Adrenal gland (tissue), 12 donors: ENCODE measurements around the gene CLTC. TPM values are rescaled to one million over a fixed set of nuclear protein-coding genes. Genes with fewer than 3 reads are reported as not detected.

Experiments
- DNase-seq, 7 donors: peaks; one replicate each; pipeline ENCODE4 v3.0.0-alpha.2; 2019 to 2020
- H3K27ac ChIP-seq, 5 donors: fragments of 200-600 bp; sonication (generic) in 4 of 5; 1 replicate in 3 of 5; 2 replicates in 2 of 5; pipeline versions ENCODE4 v1.5.1 to v1.8.0; 2016 to 2020; ENCODE audit warnings: mild to moderate bottlenecking in 1 of 5
- H3K27me3 ChIP-seq: fragments of 200-600 bp; 2 replicates; pipeline ENCODE4 v1.8.0; 2021
- H3K36me3 ChIP-seq, 2 donors: fragments of 200-600 bp; replicated peaks in 1 of 2; 1 replicate in 1 of 2; 2 replicates in 1 of 2; pipeline versions ENCODE4 v1.5.1 to v1.8.0; 2018 to 2022
- H3K4me1 ChIP-seq, 2 donors: fragments of 200-600 bp; replicated peaks in 1 of 2; 1 replicate in 1 of 2; 2 replicates in 1 of 2; pipeline versions ENCODE4 v1.5.1 to v1.8.0; 2018 to 2021
- H3K4me3 ChIP-seq, 4 donors: fragments of 200-600 bp; sonication (generic) in 3 of 4; one replicate each; pipeline ENCODE4 v1.5.1; 2016 to 2018
- H3K9me3 ChIP-seq, 3 donors: fragments of 200-600 bp; sonication (generic) in 1 of 3; replicated peaks in 1 of 3; 1 replicate in 2 of 3; 2 replicates in 1 of 3; pipeline versions ENCODE4 v1.5.1 to v1.8.0; 2016 to 2021
- CTCF ChIP-seq, 6 experiments: fragments of 450-650 bp in 4 of 6; fragments of 200-600 bp in 2 of 6; sonication (generic) in 1 of 6; IDR thresholded peaks; 1 replicate in 5 of 6; 2 replicates in 1 of 6; pipeline versions ENCODE4 v1.5.1 to v1.8.0; 2016 to 2021; ENCODE audit warnings: antibody characterized with exemption in 6 of 6, mild to moderate bottlenecking in 2 of 6, moderate library complexity in 1 of 6
- POLR2A ChIP-seq, 2 donors: fragments of 450-650 bp; IDR thresholded peaks; one replicate each; pipeline ENCODE4 v1.6.1; 2017; ENCODE audit warnings: antibody characterized with exemption in 2 of 2, mild to moderate bottlenecking in 2 of 2, moderate library complexity in 1 of 2
- WGBS, 4 donors: extraction: QIAGEN DNeasy Blood & Tissue Kit in 2 of 4; methylation state at CpG; one replicate each; pipeline versions ENCODE4 v1.1.5 to v1.1.7; 2013 to 2017; 5-methylcytosine and 5-hydroxymethylcytosine counted together
- intact Hi-C, 2 donors: fragments of 100-400 bp; cut with DNase I; formaldehyde crosslinking; loops; one replicate each; pipeline versions ENCODE4 v1.14.1 to v1.15.0; 2022 to 2023
- polyA plus RNA-seq, 3 donors: library from polyadenylated mRNA; stranded (reverse); fragments of 200-250 nt in 2 of 3; fragments of 350-450 nt in 1 of 3; fragmentation: Illumina TruSeq in 1 of 3; extraction: RNeasy Lipid Tissue Mini Kit (QIAGEN cat#74804) in 1 of 3; gene quantifications; one replicate each; pipeline ENCODE4 v1.2.3, GENCODE V29; 2013 to 2014
- total RNA-seq, 9 donors: library from RNA; depleted of rRNA in 4 of 9; stranded (reverse); fragments of >200 nt in 4 of 9; fragments of 120-200 nt in 1 of 9; fragmentation: NEBNext Ultra II Directional in 1 of 9; extraction: Animal tissue kit (Norgen Biotek cat#: 25700) in 1 of 9; gene quantifications; one replicate each; pipeline versions ENCODE4 v1.1.0 to v1.2.4, GENCODE V29; 2013 to 2023
- donor health status: healthy with polysubstance abuse.
- donor health status: Bipolar disorder and iron deficiency.
- donor health status: DM: yes; HTN: yes; CAD: no.
- donor health status: DM: no; HTN: no; CAD: no.
- donor health status: DM: no; HTN: no; CAD: no.
- donor health status: DM: yes; HTN: yes; CAD: no.

CLTC gene
- total and polyA plus RNA-seq, 12 donors: 40.2 to 393 (median 267) TPM

DNA sequence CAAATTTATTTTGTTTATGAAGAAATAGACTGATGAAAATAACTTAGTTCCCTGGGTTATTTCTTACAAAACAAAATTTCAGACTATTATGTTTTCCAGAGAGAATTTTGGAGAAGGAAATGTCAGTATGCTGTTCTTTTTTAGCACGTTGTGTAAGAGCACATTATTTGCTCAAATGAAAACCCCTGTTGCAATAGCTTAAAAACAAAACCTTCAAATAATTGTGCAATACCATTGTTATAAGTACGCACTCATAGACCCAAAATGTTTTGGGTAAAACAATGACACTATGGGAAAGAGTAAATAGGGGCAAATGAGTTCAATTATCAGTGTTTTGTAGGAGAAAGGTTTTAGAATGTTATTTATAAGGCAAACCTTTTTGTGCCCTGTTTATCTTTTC is 106.0 kb downstream of the CLTC start:
- DNase-seq: no peak
- no peaks in the 10 kb centered on the region for H3K36me3 ChIP-seq
- intact Hi-C loops: no loop called here
- no peak overlapping the region for H3K4me3 ChIP-seq
- WGBS, 4 donors: 6 to 15% (median 10%) methylated on average over 2 of the region's 2 CpGs
- H3K27me3 ChIP-seq: no peaks in the 10 kb centered on the region
- no peak for TF ChIP-seq CTCF (IDR thresholded peaks at IDR 0.05)
- peak in 1 of 2 donors; percentile 31 for TF ChIP-seq POLR2A (IDR thresholded peaks at IDR 0.05)
- no peaks in the 10 kb centered on the region for H3K9me3 ChIP-seq
- H3K4me1 ChIP-seq: peaks cover 6 to 39% of the 10 kb centered on the region in 2 donors
- H3K27ac ChIP-seq: peak overlapping the region; percentile 23 to 73 (median 66)

DNA sequence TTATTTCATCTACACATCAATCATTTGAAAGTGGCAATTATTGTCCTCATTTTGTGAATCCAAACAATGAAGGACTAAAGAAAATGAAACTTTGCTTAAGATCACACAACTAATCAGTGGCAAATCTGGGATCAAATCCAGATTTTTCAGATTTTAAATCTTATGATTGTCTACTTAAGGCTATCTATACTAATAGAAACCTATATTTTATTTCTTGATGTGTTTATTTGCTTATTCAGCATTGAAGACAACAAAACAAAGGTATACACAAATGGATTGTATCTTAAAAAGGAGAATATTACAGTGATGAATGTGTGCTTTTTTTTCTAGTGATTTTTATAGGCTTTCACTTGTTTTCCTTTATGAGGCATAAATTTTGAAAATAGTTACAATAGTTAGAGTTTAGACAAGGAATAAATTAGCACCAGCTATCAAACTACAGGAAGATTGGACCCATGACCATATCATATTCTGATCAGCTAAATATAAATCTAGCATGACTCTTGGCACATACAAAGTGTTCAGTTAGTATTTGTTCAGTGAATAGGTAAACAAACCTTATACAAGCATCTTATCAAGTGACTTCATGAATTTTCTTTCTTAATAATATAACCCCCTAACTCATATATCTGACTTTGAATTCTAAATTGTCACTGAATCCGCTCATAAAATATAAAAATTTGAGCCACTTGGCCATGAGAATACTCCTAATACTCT is 108.3 kb downstream of the CLTC start:
- H3K27ac ChIP-seq: no peak overlapping the region

DNA sequence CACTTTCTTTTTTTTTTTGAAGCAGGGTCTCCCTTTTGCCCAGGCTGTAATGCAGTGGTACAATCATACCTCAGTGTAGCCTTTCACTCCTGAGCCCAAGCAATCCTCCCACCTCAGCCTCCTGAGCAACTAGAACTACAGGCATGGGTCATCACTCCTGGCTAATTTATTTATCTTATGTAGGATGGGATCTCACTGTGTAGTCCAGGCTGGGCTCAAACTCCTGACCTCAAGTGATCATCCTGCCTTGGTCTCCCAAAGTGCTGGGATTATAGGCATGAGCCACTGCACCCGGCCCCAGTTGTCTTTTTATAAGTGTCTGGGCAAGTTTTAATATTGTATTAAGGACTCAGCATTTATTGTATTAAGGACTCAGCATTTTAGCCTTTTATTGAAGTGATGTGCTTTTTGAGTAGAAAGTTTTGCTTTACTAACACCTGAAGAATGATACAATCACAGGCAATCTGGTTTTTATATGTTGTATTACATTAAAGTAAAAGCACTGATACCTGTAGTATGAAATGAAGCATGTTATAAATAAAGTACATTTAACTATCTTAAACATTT is 110.7 kb downstream of the CLTC start:
- H3K4me3 ChIP-seq: no peak overlapping the region
- 83 to 95% (median 93%) methylated on average over 1 of the region's 1 CpG for WGBS, 4 donors
- H3K4me1 ChIP-seq: peaks cover 6 to 18% of the 10 kb centered on the region in 2 donors
- H3K36me3 ChIP-seq: peaks cover 0 to 4% of the 10 kb centered on the region in 2 donors
- H3K27me3 ChIP-seq: no peaks in the 10 kb centered on the region
- no peak for DNase-seq
- no peak for TF ChIP-seq CTCF (IDR thresholded peaks at IDR 0.05)
- no peak for TF ChIP-seq POLR2A (IDR thresholded peaks at IDR 0.05)
- peak overlapping the region in 1 of 5 donors; percentile 6 for H3K27ac ChIP-seq
- no peaks in the 10 kb centered on the region for H3K9me3 ChIP-seq
- intact Hi-C loops: no loop called here

More for the DNA sequence above, 108.3 kb downstream of the CLTC start:
- no peak for TF ChIP-seq POLR2A (IDR thresholded peaks at IDR 0.05)
- TF ChIP-seq CTCF (IDR thresholded peaks at IDR 0.05): no peak
- Histone ChIP-seq H3K36me3 (no peaks in the 10 kb centered on the region), H3K4me3 (no peak overlapping the region), H3K9me3 (no peaks in the 10 kb centered on the region), H3K27me3 (no peaks in the 10 kb centered on the region), H3K4me1 (peaks cover 6 to 33% of the 10 kb centered on the region in 2 donors)
- intact Hi-C loops: no loop called here
- WGBS, 4 donors: 94 to 100% (median 98%) methylated on average over 1 of the region's 1 CpG
- no peak for DNase-seq

- TF ChIP-seq POLR2A (IDR thresholded peaks at IDR 0.05): no peak
- no peak for TF ChIP-seq CTCF (IDR thresholded peaks at IDR 0.05)
- WGBS, 4 donors: 96 to 98% (median 97%) methylated on average over 2 of the region's 2 CpGs
- Histone ChIP-seq H3K27ac (no peak overlapping the region), H3K9me3 (no peaks in the 10 kb centered on the region), H3K4me1 (peaks cover 0 to 6% of the 10 kb centered on the region in 2 donors), H3K36me3 (peaks cover 0 to 24% of the 10 kb centered on the region in 2 donors), H3K27me3 (no peaks in the 10 kb centered on the region), H3K4me3 (no peak overlapping the region)
- intact Hi-C loops: no loop called here
- DNase-seq: no peak
These were observed 114.0 kb downstream of the CLTC start for GRCh38 chr17:59733697-59734096.
